ENCODE results near the gene PTMA.

Gene PTMA

GRCh38 chr2:231689124-231689893 lies 19.0 kb upstream of the PTMA start:
- intact Hi-C loops (cut with DNase I): no loop called here
- no peak for DNase-seq

DNA sequence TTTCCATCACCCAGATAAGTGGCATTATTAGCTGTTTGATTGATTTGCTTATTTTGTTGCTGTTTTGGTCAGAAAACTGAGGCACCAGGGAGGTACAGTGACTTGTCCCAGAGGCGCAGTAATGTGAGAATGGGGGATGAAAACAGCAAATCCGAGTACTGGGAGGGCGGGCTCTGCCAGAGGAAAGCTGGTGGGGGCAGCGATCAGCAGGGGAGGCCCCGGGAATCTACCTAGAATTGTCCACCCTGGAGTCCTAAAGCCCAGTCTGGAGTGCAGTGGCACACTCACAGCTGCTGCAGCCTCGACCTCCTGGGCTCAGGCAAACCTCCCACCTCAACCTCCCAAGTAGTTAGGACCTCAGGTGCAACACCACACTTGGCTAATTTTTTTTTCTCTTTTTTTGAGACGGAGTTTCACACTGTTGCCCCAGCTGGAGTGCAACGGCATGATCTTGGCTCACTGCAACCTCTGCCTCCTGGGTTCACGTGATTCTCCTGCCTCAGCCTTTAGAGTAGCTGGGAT lies 17.0 kb upstream of the PTMA start:
- intact Hi-C loops (cut with DNase I): no loop called here
- DNase-seq: no peak

- intact Hi-C loops (cut with DNase I): no loop called here
These were observed 15.5 kb upstream of the PTMA start for GRCh38 chr2:231692847-231693246.

DNA sequence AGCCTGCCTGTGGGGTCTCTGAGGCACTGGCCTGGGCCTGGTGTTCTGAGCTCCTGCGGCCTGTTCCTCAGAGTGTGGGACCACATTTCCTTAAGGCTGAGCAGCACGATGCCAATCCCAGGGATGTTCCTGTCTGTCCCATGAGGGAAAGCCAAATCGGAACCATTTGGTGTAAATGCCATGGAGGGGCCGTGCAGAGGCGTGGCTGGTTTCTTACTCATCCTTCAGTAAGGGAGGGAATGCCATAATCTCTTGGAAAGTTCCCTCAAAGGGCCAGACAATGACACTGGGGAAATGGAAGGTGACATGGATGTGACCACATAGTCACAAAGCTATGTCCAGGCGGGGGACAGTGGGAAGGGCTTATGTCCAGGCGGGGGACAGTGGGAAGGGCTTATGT lies 14.4 kb upstream of the PTMA start:
- no peak for DNase-seq
- intact Hi-C loops (cut with DNase I): no loop called here

More at GRCh38 chr2:231692847-231693246, 15.5 kb upstream of the PTMA start:
- DNase-seq: no peak

- DNase-seq: no peak
- intact Hi-C loops (cut with DNase I): no loop called here
These were observed 12.3 kb upstream of the PTMA start for GRCh38 chr2:231696004-231696367.

GRCh38 chr2:231699006-231699405 lies 9.3 kb upstream of the PTMA start:
- no peak for DNase-seq
- intact Hi-C loops (cut with DNase I): no loop called here

GRCh38 chr2:231701456-231702373 lies 6.6 kb upstream of the PTMA start:
- DNase-seq: peak in 3 of 10 donors; percentile 55 to 86 (median 83)
- intact Hi-C loops (cut with DNase I): no loop called here

GRCh38 chr2:231704017-231704416 lies 4.3 kb upstream of the PTMA start:
- no peak for DNase-seq
- intact Hi-C loops (cut with DNase I): no loop called here

DNA sequence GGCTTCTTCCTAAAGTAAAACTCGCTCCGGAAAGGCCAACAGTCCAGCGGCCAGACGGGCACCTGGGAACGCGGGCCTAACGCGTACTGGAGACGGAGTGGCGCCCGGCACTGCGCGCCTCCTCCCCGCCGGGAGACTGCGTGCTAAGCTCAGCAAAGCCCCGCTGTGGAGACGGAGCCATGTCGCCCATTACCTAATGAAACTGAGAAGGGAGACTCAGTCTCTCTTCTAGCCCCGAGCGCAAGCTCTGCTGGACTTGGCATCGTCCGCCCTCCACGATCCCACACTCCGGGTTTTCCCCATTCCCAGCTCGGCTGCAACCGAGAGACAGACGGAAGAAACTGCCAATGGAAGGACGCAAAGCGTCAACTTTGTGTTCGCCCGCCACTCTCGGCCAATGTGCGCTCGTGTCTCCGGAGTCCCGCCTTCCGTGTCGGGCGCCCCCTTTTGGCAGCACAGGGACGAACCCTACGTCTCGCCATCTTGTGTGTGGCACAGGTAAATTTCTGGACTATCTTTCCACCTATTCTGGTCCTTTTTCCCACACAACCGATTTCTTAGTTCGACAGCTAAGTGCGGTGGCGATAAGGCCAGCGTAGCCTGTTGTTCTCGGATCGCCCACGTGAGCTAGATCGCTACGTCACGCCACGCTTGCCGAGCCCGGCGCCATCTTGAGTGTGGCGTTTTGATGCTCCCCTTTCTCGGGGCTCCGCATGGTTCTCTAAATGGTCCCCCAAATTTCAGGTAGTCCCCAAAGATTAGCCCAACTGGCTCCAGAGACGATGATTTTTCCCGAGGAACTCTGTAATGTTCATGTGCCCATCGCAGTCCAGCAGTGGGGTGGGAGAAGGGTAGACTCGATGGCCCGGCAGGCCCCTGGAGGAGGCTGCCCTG lies 1.3 kb upstream of the PTMA start:
- intact Hi-C loops (cut with DNase I): loop anchor here (1.0 kb wide), 1 partner anchor 20 kb away; no protein-coding TSS in a partner anchor
- peak; percentile 98 to 100 (median 99) for DNase-seq

- peak in 1 of 10 donors; percentile 56 for DNase-seq
- intact Hi-C loops (cut with DNase I): no loop called here
These were observed 749 bp upstream of the PTMA start for GRCh38 chr2:231707625-231707926.

DNA sequence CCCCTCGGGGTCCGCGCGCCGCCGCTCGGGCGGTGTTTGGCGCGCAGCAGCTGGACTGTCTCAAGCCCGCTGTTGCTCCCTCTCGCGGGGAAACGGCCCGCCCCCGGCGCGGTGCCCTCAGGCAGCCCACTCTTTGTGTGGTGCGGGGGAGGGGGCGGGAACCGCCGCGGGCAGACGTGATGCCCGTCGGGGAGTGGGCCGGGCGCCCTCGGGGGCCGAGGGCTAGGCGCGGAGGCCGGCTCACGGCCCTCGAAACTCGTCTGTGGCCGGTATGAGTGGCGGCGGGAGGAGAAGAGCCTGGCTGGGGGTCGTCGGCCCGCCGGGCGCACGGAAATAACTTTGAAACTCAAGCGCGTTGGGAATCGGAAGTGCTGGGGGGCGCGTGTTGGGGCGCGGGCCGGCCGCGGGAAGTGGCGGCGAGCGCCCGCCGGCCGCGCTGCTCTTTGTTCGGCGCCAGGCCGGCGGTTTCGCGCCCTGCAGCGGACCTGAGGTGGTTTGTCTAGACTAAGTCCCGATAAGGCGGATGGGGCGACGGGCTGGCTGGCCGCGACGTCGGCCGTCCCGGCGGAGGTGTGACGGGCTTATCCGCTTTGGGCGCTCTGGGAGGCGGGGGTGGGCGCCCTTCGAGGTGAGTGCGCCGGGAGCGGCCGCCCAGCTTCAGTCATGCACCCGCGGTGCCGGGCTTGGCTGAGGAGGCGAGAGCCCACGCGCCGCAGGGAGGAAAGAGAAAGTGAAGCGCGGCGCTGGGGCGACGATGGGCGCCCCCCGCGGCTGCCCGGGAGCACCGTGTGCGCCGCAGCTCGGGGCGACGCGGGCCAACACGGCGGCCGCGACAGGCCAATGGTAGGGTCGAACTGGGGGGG lies 679 bp downstream of the PTMA start:
- intact Hi-C loops (cut with DNase I): loop anchor here (1.0 kb wide), 1 partner anchor 95 kb away; no protein-coding TSS in a partner anchor
- peak in 1 of 10 donors; percentile 92 for DNase-seq

GRCh38 chr2:231709636-231709980 lies 1.3 kb downstream of the PTMA start:
- intact Hi-C loops (cut with DNase I): no loop called here
- peak in 2 of 10 donors; percentile 29 to 89 for DNase-seq

DNA sequence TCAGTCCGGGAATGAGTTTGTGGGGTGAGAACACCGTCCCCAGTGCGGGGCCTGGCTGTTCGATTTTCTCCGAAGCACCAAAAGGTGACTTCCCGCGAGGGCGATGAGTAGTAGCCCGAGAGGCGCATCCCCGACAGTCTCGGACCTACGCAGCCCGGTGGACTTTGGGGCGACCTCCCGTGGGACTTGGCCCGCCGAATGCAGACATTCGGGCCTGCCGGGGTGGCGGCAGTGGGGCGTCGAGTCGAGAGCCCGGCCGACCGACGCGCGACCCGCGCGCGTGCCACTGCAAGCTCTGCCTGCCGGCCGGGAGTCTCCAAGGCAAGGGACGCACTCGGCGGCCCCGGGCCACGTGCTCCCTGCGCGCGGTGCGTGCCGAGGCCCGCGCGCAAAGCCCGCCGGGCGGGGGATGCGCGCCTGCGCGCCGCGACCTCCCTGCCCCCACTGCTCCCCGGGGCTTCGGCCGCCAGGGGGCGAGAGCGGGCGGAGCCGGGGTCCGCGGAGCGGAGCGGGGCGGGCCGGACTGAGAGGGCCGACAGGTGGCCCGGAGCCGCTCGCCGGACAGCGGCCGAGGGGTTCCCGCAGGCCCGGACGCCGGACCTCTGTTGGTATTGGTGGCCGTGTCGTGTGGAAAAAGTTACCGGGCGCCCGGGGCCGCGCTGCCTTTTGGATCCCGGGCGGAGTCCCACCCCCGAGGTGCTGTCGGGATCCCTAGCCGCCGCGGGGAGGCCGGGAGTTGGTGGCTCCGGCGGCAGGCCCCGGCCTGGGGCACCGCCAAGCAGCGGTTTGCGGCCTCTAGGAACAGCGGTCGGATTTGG lies 1.9 kb downstream of the PTMA start:
- intact Hi-C loops (cut with DNase I): loop anchor here (5.0 kb wide), 1 partner anchor 72 kb away; the partner anchor contains the start of gene PDE6D

DNA sequence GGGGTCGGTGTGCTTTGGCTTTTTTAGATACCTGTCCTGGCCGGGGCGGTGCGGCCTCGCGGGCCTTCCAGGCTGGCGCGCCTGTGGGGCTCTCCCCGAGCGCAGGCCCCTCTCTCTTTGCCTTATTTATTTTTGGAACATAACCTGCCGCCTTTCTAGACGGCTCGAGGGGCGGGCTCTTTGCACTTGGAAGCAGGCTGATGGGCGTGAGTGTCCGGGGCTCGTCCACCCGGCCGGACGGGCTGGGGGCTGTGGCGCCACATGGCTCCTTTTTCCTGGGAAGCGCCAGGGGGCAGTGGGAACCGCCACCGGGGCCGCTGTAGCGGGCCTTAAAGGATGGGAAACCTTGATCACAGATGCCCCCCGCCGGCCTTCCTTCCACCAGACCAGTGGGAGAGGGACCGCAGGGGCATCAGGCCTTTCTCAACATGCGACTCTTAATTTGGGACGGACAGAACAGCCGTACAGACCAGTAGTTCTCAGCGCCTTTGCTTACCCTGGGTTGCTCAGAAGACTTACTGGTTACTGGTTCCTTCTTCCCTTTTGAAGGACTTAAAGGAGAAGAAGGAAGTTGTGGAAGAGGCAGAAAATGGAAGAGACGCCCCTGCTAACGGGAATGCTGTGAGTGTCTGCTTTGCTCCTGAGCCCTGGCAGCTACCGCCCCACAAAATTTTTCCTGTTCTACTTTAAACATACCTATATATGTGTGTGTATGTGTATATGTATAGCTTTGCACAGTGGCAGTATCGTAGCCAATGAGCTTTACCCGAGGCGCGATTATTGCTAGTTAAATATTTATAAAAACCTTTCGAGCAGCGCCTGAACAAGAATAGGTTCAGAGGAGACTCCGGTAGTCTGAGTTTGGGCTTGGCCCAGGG lies 2.7 kb downstream of the PTMA start:
- peak in 2 of 10 donors; percentile 29 to 88 for DNase-seq
- intact Hi-C loops (cut with DNase I): loop anchor here (5.0 kb wide), 1 partner anchor 71 kb away; the partner anchor contains the start of gene PDE6D

More for the DNA sequence above, 1.9 kb downstream of the PTMA start:
- peak; percentile 68 to 96 (median 77) for DNase-seq

- intact Hi-C loops (cut with DNase I): loop anchor here (5.0 kb wide), 1 partner anchor 70 kb away; the partner anchor contains the start of gene PDE6D
- peak in 1 of 10 donors; percentile 47 for DNase-seq
These were observed 3.5 kb downstream of the PTMA start for GRCh38 chr2:231711677-231712450.

DNA sequence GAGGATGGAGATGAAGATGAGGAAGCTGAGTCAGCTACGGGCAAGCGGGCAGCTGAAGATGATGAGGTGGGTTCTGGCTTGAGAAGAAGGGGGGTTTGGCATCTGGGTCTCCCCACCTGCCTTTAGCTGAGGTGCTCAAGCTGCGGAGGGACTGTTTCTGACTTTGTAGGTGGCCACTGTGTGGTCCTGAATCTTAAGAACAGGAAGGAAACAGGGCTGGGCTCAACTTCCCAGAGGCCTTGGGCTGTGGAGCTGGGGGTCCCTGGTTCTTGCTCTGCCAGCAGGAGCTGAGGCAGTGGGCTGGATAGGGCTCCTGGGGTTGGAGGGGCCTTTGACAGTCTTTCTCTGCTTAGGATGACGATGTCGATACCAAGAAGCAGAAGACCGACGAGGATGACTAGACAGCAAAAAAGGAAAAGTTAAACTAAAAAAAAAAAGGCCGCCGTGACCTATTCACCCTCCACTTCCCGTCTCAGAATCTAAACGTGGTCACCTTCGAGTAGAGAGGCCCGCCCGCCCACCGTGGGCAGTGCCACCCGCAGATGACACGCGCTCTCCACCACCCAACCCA lies 4.2 kb downstream of the PTMA start:
- intact Hi-C loops (cut with DNase I): loop anchor here (5.0 kb wide), 1 partner anchor 70 kb away; the partner anchor contains the start of gene PDE6D
- peak in 2 of 10 donors; percentile 52 to 83 for DNase-seq

Data from posterior cingulate gyrus (tissue), 11 donors.